HEK293 (cell line): ENCODE data around the gene TCEANC2.

ENCODE experiments used
- CTCF ChIA-PET: fragments of 350-600 bp; formaldehyde crosslinking; extraction: SDS; loops from one replicate; lab custom pipeline; 2021; ENCODE audit warnings: antibody characterized with exemption; lab: Yijun Ruan, JAX
- POLR2A ChIA-PET: fragments of 300-600 bp; formaldehyde crosslinking; extraction: SDS; loops from one replicate; lab custom pipeline; 2020; ENCODE audit warnings: antibody characterized with exemption, inconsistent platforms; lab: Yijun Ruan, JAX
- H3K27ac ChIP-seq: fragments of 200-500 bp; sonication (Bioruptor generic); 2 replicates; pipeline ENCODE4 v1.5.1; 2014; ENCODE audit warnings: low read depth, low read length, control low read depth, inconsistent platforms; ENCODE audit errors: extremely low read depth
- H3K36me3 ChIP-seq, 2 experiments: fragments of 200-500 bp in 1 of 2; sonication (Bioruptor generic) in 1 of 2; 1 replicate in 1 of 2; 2 replicates in 1 of 2; pipeline ENCODE4 v1.5.1; 2014 to 2017; ENCODE audit warnings: inconsistent platforms in 2 of 2, low read length in 2 of 2; ENCODE audit not compliant: control insufficient read depth in 2 of 2, insufficient read depth in 1 of 2
- H3K4me1 ChIP-seq: fragments of 200-500 bp; sonication (Bioruptor generic); 2 replicates; pipeline ENCODE4 v1.5.1; 2014; ENCODE audit warnings: mild to moderate bottlenecking, low read length, inconsistent platforms; ENCODE audit not compliant: control insufficient read depth, insufficient read depth
- H3K4me3 ChIP-seq: 2 replicates; pipeline ENCODE4 v1.5.1; 2011; ENCODE audit warnings: low read depth, mild to moderate bottlenecking, control low read depth, low read length, moderate library complexity
- H3K9me3 ChIP-seq: fragments of 200-500 bp; sonication (Bioruptor generic); 2 replicates; pipeline ENCODE4 v1.5.1; 2014; ENCODE audit warnings: low read depth, low read length, inconsistent platforms; ENCODE audit not compliant: control insufficient read depth, insufficient read depth
- FEZF1 ChIP-seq: fragments of 450-650 bp; formaldehyde crosslinking; IDR thresholded peaks from 2 replicates; pipeline ENCODE4 v1.5.1; 2016; ENCODE audit warnings: missing biosample characterization, missing genetic modification characterization
- HOXA7 ChIP-seq: sonication (generic); formaldehyde crosslinking; IDR thresholded peaks from 2 replicates; pipeline ENCODE4 v1.8.1; 2022; ENCODE audit warnings: missing genetic modification reagents, borderline replicate concordance
- HOXD13 ChIP-seq: sonication (generic); formaldehyde crosslinking; IDR thresholded peaks from 2 replicates; pipeline ENCODE4 v1.8.0; 2022; ENCODE audit warnings: missing genetic modification reagents, borderline replicate concordance
- MEIS1 ChIP-seq: sonication (generic); formaldehyde crosslinking; IDR thresholded peaks from 2 replicates; pipeline ENCODE4 v1.8.1; 2022; ENCODE audit warnings: missing genetic modification reagents, mild to moderate bottlenecking, borderline replicate concordance
- SP2 ChIP-seq: fragments of 450-650 bp; formaldehyde crosslinking; IDR thresholded peaks from 2 replicates; pipeline ENCODE4 v1.5.1; 2016; ENCODE audit warnings: missing biosample characterization, missing genetic modification characterization
- WT1 ChIP-seq: fragments of 450-650 bp; formaldehyde crosslinking; IDR thresholded peaks from 2 replicates; pipeline ENCODE4 v1.5.1; 2016; ENCODE audit warnings: missing biosample characterization, missing genetic modification characterization
- YY1 ChIP-seq: fragments of 450-650 bp; formaldehyde crosslinking; IDR thresholded peaks from 2 replicates; pipeline ENCODE4 v1.5.1; 2018; ENCODE audit warnings: missing biosample characterization, missing genetic modification characterization
- ZBTB20 ChIP-seq: fragments of 450-650 bp; formaldehyde crosslinking; IDR thresholded peaks from 2 replicates; pipeline ENCODE4 v1.5.1; 2016; ENCODE audit warnings: missing biosample characterization, missing genetic modification characterization
- ZNF274 ChIP-seq, 2 experiments: fragments of 200-500 bp in 1 of 2; fragments of 450-650 bp in 1 of 2; sonication (Bioruptor generic) in 1 of 2; formaldehyde crosslinking in 1 of 2; IDR thresholded peaks; 2 replicates each; pipeline versions ENCODE4 v1.5.1 to v1.6.1; 2014 to 2016; ENCODE audit warnings: borderline replicate concordance in 1 of 2, inconsistent platforms in 1 of 2, low read length in 1 of 2, missing biosample characterization in 1 of 2, missing genetic modification characterization in 1 of 2
- ZNF280C ChIP-seq: fragments of 450-650 bp; formaldehyde crosslinking; IDR thresholded peaks from 2 replicates; pipeline ENCODE4 v1.5.1; 2016; ENCODE audit warnings: missing biosample characterization, missing genetic modification characterization
- ZNF311 ChIP-seq: fragments of 450-650 bp; formaldehyde crosslinking; IDR thresholded peaks from 2 replicates; pipeline ENCODE4 v1.5.1; 2017; ENCODE audit warnings: missing biosample characterization, missing genetic modification characterization, borderline replicate concordance
- ZNF350 ChIP-seq: fragments of 450-650 bp; formaldehyde crosslinking; IDR thresholded peaks from 2 replicates; pipeline ENCODE4 v1.5.0; 2017; ENCODE audit warnings: missing biosample characterization, mild to moderate bottlenecking, missing genetic modification characterization
- ZNF391 ChIP-seq: fragments of 450-650 bp; formaldehyde crosslinking; IDR thresholded peaks from 2 replicates; pipeline ENCODE4 v1.5.1; 2016; ENCODE audit warnings: low read depth, missing biosample characterization, missing genetic modification characterization, borderline replicate concordance
- ZNF549 ChIP-seq: fragments of 450-650 bp; IDR thresholded peaks from 2 replicates; pipeline ENCODE4 v1.5.1; 2018; ENCODE audit warnings: missing biosample characterization, missing genetic modification characterization, mild to moderate bottlenecking, inconsistent platforms, moderate library complexity
- ZNF629 ChIP-seq: fragments of 450-650 bp; formaldehyde crosslinking; IDR thresholded peaks from 2 replicates; pipeline ENCODE4 v1.5.1; 2017; ENCODE audit warnings: missing biosample characterization, missing genetic modification characterization
- ZNF837 ChIP-seq: fragments of 450-650 bp; formaldehyde crosslinking; IDR thresholded peaks from 2 replicates; pipeline ENCODE4 v1.5.1; 2016; ENCODE audit warnings: missing biosample characterization, missing genetic modification characterization
- ZSCAN5A ChIP-seq: fragments of 450-650 bp; formaldehyde crosslinking; IDR thresholded peaks from 2 replicates; pipeline ENCODE4 v1.5.1; 2016; ENCODE audit warnings: missing biosample characterization, missing genetic modification characterization
- ZXDB ChIP-seq: fragments of 450-650 bp; formaldehyde crosslinking; IDR thresholded peaks from 2 replicates; pipeline ENCODE4 v1.5.1; 2016; ENCODE audit warnings: missing biosample characterization, missing genetic modification characterization
- TF ChIP-seq, protein P1 (sequence below): fragments of 450-650 bp; formaldehyde crosslinking; IDR thresholded peaks from 2 replicates; pipeline ENCODE4 v1.5.1; 2016; ENCODE audit warnings: missing biosample characterization, missing genetic modification characterization

TCEANC2 gene

GRCh38 chr1:54084794-54085193, 31.4 kb downstream of the TCEANC2 start:
- H3K27ac ChIP-seq: no peak overlapping the region
- CTCF ChIA-PET: interaction anchor here (0.6 to 1.7 kb wide), 4 partner anchors 11 to 125 kb away, joined by 3 to 9 read pairs (median 3); no protein-coding TSS in a partner anchor
- H3K4me3 ChIP-seq: no peak overlapping the region
- TF ChIP-seq HOXD13 (no peak), FEZF1 (tag by site-specific recombination) (no peak), YY1 (tag by site-specific recombination) (no peak), MEIS1 (no peak), ZNF549 (tag by site-specific recombination) (no peak), ZSCAN5A (tag by site-specific recombination) (no peak)
- TF ChIP-seq, all 188 proteins: peak for 0
- Histone ChIP-seq H3K9me3 (no peaks in the 10 kb centered on the region), H3K36me3 (peaks cover 0 to 2% of the 10 kb centered on the region in 2 experiments; a peak in 1 of 3 replicates), H3K4me1 (no peaks in the 10 kb centered on the region)
- POLR2A ChIA-PET: no interaction called here

DNA sequence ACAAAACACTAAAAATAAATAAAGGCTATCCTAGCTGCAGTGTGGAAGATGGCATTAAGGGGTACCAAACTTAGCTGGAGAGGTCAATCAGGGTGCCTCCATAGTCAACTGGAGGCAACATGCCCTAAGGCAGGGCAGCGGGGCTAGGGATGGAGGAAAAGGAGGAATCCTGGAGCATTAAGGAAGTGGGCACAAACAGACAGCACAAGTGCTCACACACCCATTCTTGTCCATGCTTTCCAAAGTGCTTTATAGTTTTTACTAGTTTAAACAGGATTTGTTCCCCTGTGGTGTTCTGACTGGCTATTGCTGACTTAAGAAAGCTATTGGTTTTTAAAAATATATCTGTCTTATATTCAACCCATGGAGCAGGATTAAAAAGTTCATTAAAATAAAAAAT, 33.3 kb downstream of the TCEANC2 start:
- Histone ChIP-seq H3K4me3 (no peak overlapping the region), H3K4me1 (no peaks in the 10 kb centered on the region), H3K36me3 (peaks cover 0 to 4% of the 10 kb centered on the region in 2 experiments; a peak in 1 of 3 replicates), H3K9me3 (no peaks in the 10 kb centered on the region), H3K27ac (no peak overlapping the region)
- no peak for TF ChIP-seq ZXDB (tag by site-specific recombination)
- TF ChIP-seq ZNF629 (tag by site-specific recombination): no peak
- TF ChIP-seq HOXA7 (CRISPR knock-in tag): no peak
- POLR2A ChIA-PET: no interaction called here
- CTCF ChIA-PET: no interaction called here

GRCh38 chr1:54088385-54088784, 35.0 kb downstream of the TCEANC2 start:
- Histone ChIP-seq H3K4me3 (no peak overlapping the region), H3K4me1 (no peaks in the 10 kb centered on the region)
- TF ChIP-seq WT1 (tag by site-specific recombination) (no peak), ZNF837 (tag by site-specific recombination) (no peak), ZNF274 (IDR thresholded peaks at IDR 0.05; ENCODE audit: low read length) (no peak), ZNF274 (tag by site-specific recombination; IDR thresholded peaks at IDR 0.05; ENCODE audit: borderline replicate concordance) (no peak), ZNF311 (no peak), SP2 (tag by site-specific recombination) (no peak)
- TF ChIP-seq, protein P1, sequence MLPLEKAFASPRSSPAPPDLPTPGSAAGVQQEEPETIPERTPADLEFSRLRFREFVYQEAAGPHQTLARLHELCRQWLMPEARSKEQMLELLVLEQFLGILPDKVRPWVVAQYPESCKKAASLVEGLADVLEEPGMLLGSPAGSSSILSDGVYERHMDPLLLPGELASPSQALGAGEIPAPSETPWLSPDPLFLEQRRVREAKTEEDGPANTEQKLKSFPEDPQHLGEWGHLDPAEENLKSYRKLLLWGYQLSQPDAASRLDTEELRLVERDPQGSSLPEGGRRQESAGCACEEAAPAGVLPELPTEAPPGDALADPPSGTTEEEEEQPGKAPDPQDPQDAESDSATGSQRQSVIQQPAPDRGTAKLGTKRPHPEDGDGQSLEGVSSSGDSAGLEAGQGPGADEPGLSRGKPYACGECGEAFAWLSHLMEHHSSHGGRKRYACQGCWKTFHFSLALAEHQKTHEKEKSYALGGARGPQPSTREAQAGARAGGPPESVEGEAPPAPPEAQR: no peak
- TF ChIP-seq, all 188 proteins: peak for 0
- ChIA-PET POLR2A (no interaction called here), CTCF (interaction anchor here (0.6 to 1.0 kb wide), 3 partner anchors 115 to 337 kb away, joined by 3 to 6 read pairs (median 3); no protein-coding TSS in a partner anchor)
- Histone ChIP-seq H3K27ac (no peak overlapping the region), H3K36me3 (peaks cover 0 to 4% of the 10 kb centered on the region in 2 experiments; a peak in 1 of 3 replicates), H3K9me3 (no peaks in the 10 kb centered on the region)

DNA sequence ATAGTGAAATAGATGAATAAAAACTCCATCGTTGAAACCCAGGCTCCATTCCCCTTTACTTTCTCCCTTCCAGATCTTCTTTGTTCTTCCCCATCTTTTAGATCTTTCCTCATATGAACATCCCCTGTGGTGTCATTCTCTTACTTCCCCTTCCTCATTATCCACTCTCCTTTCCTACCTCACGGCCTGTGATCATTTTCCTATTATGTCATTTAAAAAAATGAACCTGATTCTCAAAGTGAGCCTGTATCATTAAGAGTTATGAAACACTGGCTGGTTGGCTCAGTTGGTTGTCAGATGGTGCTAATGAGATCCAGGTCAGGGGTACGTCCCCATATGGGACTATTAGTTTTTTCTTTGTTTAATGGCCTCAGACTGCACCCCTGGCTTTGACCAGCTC, 38.3 kb downstream of the TCEANC2 start:
- Histone ChIP-seq H3K4me3 (no peak overlapping the region), H3K4me1 (no peaks in the 10 kb centered on the region), H3K9me3 (no peaks in the 10 kb centered on the region), H3K27ac (no peak overlapping the region), H3K36me3 (peaks cover 0 to 9% of the 10 kb centered on the region in 2 experiments; a peak in 1 of 3 replicates)
- ChIA-PET POLR2A (no interaction called here), CTCF (interaction anchor here (4.1 kb wide), 1 partner anchor 10 kb away, joined by 21 read pairs; no protein-coding TSS in a partner anchor)
- no peak for TF ChIP-seq ZBTB20 (tag by site-specific recombination)
- TF ChIP-seq HOXA7 (CRISPR knock-in tag): no peak
- no peak for TF ChIP-seq ZNF350 (tag by site-specific recombination)
- TF ChIP-seq ZNF280C (tag by site-specific recombination): no peak
- TF ChIP-seq ZNF391: no peak
